Prostate gland (tissue), 2 donors: ENCODE measurements around the gene SELENOO.

Experiments used
- CTCF ChIP-seq, 4 experiments: fragments of 200-600 bp in 2 of 4; fragments of 450-650 bp in 2 of 4; sonication (generic) in 2 of 4; IDR thresholded peaks; 1 replicate in 3 of 4; 2 replicates in 1 of 4; pipeline ENCODE4 v1.5.1; 2016 to 2019; ENCODE audit warnings: antibody characterized with exemption in 4 of 4, mild to moderate bottlenecking in 2 of 4, moderate library complexity in 2 of 4
- POLR2A ChIP-seq: fragments of 450-650 bp; IDR thresholded peaks from one replicate; pipeline ENCODE4 v1.6.1; 2016; ENCODE audit warnings: antibody characterized with exemption, mild to moderate bottlenecking

- no peak for TF ChIP-seq CTCF (IDR thresholded peaks at IDR 0.05)
- no peak for TF ChIP-seq POLR2A
Measured at GRCh38 chr22:50220603-50221409, 20.0 kb downstream of the SELENOO start.
